ENCODE results near the gene AMIGO2. TPM values are rescaled to one million over a fixed set of nuclear protein-coding genes. Genes with fewer than 3 reads are reported as not detected.
A peak's percentile ranks its signal among the peaks of the same experiment; 100 is the strongest.

The AMIGO2 gene
- 10 to 100 TPM in 1 of 3 donors, 1 to 10 TPM in 2; 3.5 to 39.3 (median 4.8) TPM for total RNA-seq
- long read RNA-seq, donor 1, transcript AMIGO2-203 (3 exons, 2,856 nt) = minor isoform, 22 of 75 reads
- long read RNA-seq, donor 1, transcript AMIGO2-201 (2 exons, 3,763 nt) = major isoform, 33 of 75 reads
- long read RNA-seq, donor 1, partial matches to known transcripts = 3 of 75 reads
- long read RNA-seq, donor 1, other reads (novel, unspliced or antisense) = 16 of 75 reads
- long read RNA-seq, donor 2, partial matches to known transcripts = 0 of 2 reads
- long read RNA-seq, donor 2, other reads (novel, unspliced or antisense) = 0 of 2 reads

DNA sequence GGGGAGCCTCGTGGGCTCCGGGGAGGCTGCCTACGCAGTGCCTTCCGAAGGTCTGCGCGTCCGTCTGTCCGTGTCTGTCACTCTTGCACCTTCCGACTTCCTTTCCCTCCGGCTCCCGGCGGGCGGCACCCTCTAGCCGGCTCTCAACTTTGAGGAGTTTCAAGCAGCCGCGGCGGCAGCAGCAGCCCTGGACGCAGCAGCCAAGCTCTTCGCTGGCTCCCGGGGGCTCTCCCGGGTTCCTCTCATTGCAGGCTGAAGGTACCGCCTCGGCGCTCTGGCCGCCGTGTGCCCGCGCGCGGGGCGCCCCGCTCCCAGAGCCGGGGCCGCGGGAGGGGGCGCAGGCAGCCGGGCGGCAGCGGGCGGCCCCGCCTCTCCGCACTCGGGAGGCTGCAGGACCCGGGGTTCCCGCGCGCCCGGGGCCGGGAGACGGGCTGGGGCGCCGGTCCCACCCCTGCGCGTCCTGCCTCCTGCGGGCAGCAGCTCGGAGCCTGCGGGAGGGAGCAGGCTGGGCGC lies at the start of gene AMIGO2, which contains the start of gene PCED1B:
TSS of gene AMIGO2 (minus strand) at position 492 of the 513 bp plus-strand sequence. CDS start 957 bp downstream, outside the sequence.
TSS of gene PCED1B (plus strand) at position 154 of the 513 bp plus-strand sequence. CDS start 155,443 bp downstream, outside the sequence.
- Histone ChIP-seq H3K36me3 (ENCODE audit: low read depth) (no peaks in the 10 kb centered on the region), H3K4me1 (ENCODE audit: low read depth) (no peaks in the 10 kb centered on the region), H3K9me3 (no peaks in the 10 kb centered on the region), H3K4me3 (peak within 1 kb of the TSS; percentile 29)
- ATAC-seq (peak; percentile 80), DNase-seq (peak; percentile 75 to 87 (median 84))
- intact Hi-C loops (cut with DNase I, micrococcal nuclease) = no loop called here
- TF ChIP-seq CTCF (IDR thresholded peaks at IDR 0.05) = no peak

GRCh38 chr12:47126246-47126645 lies 46.5 kb upstream of the AMIGO2 start:
- Histone ChIP-seq H3K4me1 (ENCODE audit: low read depth) (no peaks in the 10 kb centered on the region), H3K36me3 (ENCODE audit: low read depth) (no peaks in the 10 kb centered on the region), H3K4me3 (no peak overlapping the region), H3K9me3 (no peaks in the 10 kb centered on the region)
- no peak for TF ChIP-seq CTCF (IDR thresholded peaks at IDR 0.05)
- intact Hi-C loops (cut with DNase I, micrococcal nuclease) = no loop called here
- ATAC-seq = no peak
- no peak for DNase-seq

DNA sequence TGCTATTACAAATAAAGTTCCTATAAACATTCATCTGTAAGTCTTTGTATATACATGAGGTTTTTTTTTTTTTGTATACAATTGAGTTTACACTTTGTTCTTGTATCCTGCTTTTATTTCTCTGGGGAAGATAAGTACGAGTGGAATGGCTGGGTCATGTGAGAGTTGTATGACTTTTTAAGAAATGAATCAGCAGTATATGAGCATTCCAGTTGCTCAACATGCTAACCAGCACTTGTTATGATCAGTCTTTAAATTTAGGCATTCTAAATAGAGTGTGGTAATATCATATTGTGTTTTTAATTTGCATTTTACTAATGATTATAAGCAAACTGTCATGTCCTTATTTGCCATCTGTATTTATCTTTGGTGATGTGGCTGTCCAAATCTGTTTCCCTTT lies 44.7 kb upstream of the AMIGO2 start:
- no peak for ATAC-seq
- Histone ChIP-seq H3K4me1 (ENCODE audit: low read depth) (no peaks in the 10 kb centered on the region), H3K36me3 (ENCODE audit: low read depth) (no peaks in the 10 kb centered on the region), H3K9me3 (no peaks in the 10 kb centered on the region), H3K4me3 (no peak overlapping the region)
- intact Hi-C loops (cut with DNase I, micrococcal nuclease) = no loop called here
- DNase-seq = no peak
- no peak for TF ChIP-seq CTCF (IDR thresholded peaks at IDR 0.05)

DNA sequence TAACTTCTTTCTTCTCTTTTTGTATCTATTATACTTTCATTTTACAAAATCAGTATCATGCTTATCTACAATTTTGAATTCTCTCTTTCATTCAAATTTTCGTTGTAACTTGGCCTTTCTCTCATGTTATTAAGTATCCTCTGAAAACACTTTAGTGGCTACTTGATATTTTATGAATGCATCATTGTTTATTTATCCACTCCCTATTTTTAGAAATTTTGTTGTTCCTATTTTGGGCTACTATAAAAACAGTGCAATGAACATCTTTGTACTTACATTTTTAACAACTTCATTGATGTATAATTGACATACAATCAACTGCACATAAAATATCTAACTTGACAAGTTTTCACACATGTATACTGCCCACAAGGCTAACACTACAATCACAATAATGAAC lies 44.0 kb upstream of the AMIGO2 start:
- intact Hi-C loops (cut with DNase I, micrococcal nuclease) = no loop called here

DNA sequence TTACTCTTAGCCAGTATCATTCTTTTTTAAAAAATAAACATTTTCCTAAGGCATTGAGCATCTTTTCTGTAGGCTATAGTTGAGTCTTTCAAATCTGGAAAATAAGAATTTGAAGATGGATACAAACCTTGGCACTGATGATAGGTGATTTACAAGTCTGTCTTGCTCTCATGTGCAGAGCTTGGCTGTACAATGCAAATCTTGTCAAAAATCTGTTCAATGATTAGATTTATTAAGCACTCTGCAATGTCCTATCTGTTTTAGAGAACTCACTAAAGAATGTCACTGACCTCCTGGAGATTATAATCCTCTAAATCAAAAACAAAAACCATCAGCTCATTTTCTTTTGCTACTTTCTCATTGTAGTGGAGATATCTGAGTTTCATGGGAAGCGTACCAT lies 42.8 kb upstream of the AMIGO2 start:
- intact Hi-C loops (cut with DNase I, micrococcal nuclease) = no loop called here
- Histone ChIP-seq H3K4me3 (no peak overlapping the region), H3K9me3 (no peaks in the 10 kb centered on the region), H3K4me1 (ENCODE audit: low read depth) (no peaks in the 10 kb centered on the region), H3K36me3 (ENCODE audit: low read depth) (no peaks in the 10 kb centered on the region)
- DNase-seq (no peak), ATAC-seq (no peak)
- no peak for TF ChIP-seq CTCF (IDR thresholded peaks at IDR 0.05)

More for the DNA sequence above, 44.0 kb upstream of the AMIGO2 start:
- Histone ChIP-seq H3K9me3 (no peaks in the 10 kb centered on the region), H3K4me3 (no peak overlapping the region), H3K36me3 (ENCODE audit: low read depth) (no peaks in the 10 kb centered on the region), H3K4me1 (ENCODE audit: low read depth) (no peaks in the 10 kb centered on the region)
- no peak for DNase-seq
- no peak for TF ChIP-seq CTCF (IDR thresholded peaks at IDR 0.05)
- no peak for ATAC-seq

Data from mucosa of descending colon (tissue), 3 donors.